GM10248 (cell line): Measurements from ENCODE around the gene CPNE8.

Experiments used
- CTCF ChIA-PET: fragments of 300-600 bp; sonication (Branson Sonifier 250); formaldehyde crosslinking; extraction: SDS; loops from one replicate; lab custom pipeline; 2021; ENCODE audit warnings: antibody characterized with exemption; lab: Yijun Ruan, JAX
- POLR2A ChIA-PET: fragments of 350-650 bp; sonication (Branson Sonifier 250); formaldehyde crosslinking; extraction: SDS; loops from one replicate; lab custom pipeline; 2020; ENCODE audit warnings: antibody characterized with exemption; lab: Yijun Ruan, JAX
- DNase-seq: peaks from one replicate; pipeline ENCODE4 v3.0.0; 2012; ENCODE audit errors: extremely low spot score
- TF ChIP-seq, protein P1 (sequence below): IDR thresholded peaks from 2 replicates; pipeline ENCODE4 v1.5.1; 2012; ENCODE audit warnings: mild to moderate bottlenecking, low read depth; ENCODE audit errors: extremely low read depth, missing control alignments, control extremely low read depth

Gene CPNE8

DNA sequence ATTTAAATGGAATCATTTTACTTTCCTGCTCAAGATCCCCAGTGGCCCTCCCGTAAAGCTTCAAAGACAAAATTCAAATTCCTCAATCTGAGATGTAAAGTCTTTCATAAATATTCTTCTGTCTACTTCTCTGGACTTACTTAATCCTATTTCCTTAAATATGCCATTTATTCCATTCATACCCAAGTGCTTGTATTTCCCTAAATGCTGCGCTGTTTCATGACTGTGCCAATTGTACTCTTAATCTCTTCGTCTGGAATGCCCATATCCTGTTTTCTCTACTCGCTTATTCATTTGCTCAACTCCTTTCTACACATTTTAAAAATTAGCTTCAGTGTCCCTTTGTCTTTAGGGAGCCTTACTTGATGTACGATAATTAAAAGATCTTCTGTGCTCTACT lies 280.1 kb downstream of the CPNE8 start:
- TF ChIP-seq, protein P1, sequence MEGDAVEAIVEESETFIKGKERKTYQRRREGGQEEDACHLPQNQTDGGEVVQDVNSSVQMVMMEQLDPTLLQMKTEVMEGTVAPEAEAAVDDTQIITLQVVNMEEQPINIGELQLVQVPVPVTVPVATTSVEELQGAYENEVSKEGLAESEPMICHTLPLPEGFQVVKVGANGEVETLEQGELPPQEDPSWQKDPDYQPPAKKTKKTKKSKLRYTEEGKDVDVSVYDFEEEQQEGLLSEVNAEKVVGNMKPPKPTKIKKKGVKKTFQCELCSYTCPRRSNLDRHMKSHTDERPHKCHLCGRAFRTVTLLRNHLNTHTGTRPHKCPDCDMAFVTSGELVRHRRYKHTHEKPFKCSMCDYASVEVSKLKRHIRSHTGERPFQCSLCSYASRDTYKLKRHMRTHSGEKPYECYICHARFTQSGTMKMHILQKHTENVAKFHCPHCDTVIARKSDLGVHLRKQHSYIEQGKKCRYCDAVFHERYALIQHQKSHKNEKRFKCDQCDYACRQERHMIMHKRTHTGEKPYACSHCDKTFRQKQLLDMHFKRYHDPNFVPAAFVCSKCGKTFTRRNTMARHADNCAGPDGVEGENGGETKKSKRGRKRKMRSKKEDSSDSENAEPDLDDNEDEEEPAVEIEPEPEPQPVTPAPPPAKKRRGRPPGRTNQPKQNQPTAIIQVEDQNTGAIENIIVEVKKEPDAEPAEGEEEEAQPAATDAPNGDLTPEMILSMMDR: no peak
- POLR2A ChIA-PET: no interaction called here
- CTCF ChIA-PET: no interaction called here
- DNase-seq: no peak

DNA sequence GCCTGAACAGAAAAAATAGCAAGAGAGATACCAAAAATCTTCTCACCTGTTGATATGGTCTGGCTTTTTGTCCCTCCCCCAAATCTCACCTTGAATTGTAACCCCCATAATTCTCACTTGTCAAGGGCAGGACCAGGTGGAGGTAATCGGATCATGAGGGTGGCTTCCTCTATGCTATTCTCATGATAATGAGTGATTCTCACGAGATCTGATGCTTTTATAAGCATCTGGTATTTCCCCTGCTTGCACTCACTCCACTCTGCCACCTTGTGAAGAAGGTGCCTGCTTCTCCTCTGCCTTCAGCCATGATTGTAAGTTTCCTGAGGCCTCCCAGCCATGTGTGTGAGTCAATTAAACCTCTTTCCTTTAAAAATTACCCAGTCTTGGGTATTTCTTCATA lies 291.2 kb downstream of the CPNE8 start:
- ChIA-PET CTCF (no interaction called here), POLR2A (no interaction called here)
- TF ChIP-seq, protein P1: no peak
- no peak for DNase-seq

DNA sequence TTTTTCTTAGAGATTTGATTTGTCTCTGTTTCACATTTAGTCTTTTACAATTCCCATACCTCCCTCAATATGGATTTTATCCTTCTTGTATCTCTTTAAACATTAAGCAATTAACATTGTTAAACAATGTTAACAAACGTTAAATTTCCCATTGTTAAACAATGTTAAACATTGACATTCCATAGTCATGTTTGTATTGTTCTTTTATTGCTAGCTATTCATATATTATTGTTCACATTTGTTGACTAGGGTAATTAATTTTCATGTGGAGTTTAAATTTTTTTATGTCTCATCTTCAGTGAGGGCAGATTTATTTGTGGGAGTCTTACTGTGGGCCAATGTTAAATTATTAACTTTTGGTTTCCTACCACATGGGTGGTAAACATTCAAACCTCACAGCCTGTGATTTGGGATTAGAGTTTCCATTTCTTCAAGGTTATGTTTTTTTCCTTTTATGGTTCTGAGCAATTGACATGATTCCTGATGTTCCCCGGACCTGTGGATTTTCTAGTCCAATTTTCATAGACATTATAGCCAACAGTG lies 294.5 kb downstream of the CPNE8 start:
- no peak for DNase-seq
- CTCF ChIA-PET: interaction anchor here (0.8 kb wide), 1 partner anchor 24 kb away, joined by 3 read pairs; no protein-coding TSS in a partner anchor
- POLR2A ChIA-PET: no interaction called here
- TF ChIP-seq, protein P1: no peak

DNA sequence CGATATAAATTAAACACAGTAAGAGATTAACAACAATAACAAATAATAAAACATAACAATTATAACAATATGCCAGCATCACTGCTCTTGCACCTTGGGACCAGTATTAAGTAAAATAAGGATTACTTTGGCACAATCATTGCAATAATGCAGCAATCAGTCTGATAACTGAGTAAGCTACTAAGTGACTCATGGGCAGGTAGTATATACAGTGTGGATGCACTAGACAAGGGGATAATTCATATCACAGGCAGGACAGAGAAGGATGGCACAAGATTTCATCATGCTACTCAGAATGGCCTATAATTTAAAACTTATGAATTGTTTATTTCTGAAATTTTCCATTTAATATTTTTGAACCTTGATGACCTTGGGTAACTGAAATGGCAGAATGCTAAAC lies 298.1 kb downstream of the CPNE8 start:
- POLR2A ChIA-PET: no interaction called here
- no peak for DNase-seq
- TF ChIP-seq, protein P1: no peak
- CTCF ChIA-PET: no interaction called here
